ENCODE measurements around the gene RNF114.

RNF114 gene

DNA sequence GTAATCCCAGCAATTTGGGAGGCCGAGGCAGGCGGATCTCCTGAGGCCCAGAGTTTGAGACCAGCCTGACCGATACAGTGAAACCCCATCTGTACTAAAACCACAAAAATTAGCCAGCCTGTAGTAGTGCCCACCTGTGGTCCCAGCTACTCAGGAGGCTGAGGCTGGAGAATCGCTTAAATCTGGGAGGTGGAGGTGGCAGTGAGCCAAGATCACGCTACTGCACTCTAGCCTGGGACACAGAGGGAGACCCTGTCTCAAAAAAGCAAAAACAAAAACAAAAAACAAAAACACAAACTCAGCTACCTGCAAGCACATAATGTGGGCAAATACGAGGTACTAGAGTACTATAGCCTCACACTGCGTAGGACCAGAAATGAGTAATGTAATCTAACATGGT is 17.2 kb upstream of the RNF114 start:
- FAIRE-seq, result no peak
- TF ChIP-seq CTCF (IDR thresholded peaks at IDR 0.05; ENCODE audit: insufficient read depth, missing control alignments), result no peak

GRCh38 chr20:49919461-49919860 is 16.7 kb upstream of the RNF114 start:
- no peak for TF ChIP-seq CTCF (IDR thresholded peaks at IDR 0.05; ENCODE audit: insufficient read depth, missing control alignments)
- DNase-seq (ENCODE audit: insufficient read length, low spot score), result no peak
- FAIRE-seq, result no peak

More for the DNA sequence above, 17.2 kb upstream of the RNF114 start:
- DNase-seq (ENCODE audit: insufficient read length, low spot score), result no peak

DNA sequence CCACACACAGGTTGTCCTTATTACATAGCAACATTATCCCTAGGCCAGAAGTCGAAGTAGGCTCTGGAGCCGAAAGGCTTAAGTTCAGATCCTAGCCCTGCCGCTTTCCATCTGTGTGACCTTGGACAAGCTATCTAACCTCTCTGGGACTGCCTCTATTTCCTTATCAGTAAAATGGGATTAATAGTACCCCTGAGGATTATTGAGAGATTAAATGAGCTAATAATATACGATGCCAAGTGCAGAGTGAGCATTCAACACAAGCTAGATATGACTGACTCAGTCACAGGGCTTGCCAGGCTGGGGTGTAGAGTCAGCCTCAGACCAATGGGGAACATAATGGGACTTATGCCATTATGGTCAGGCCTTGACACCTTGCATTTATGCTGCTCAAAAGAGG is 11.9 kb upstream of the RNF114 start:
- TF ChIP-seq CTCF (IDR thresholded peaks at IDR 0.05; ENCODE audit: insufficient read depth, missing control alignments), result no peak
- FAIRE-seq (no peak), DNase-seq (ENCODE audit: insufficient read length, low spot score) (no peak)

GRCh38 chr20:49925901-49926454 is 10.2 kb upstream of the RNF114 start:
- DNase-seq (ENCODE audit: insufficient read length, low spot score) (no peak), FAIRE-seq (no peak)
- TF ChIP-seq CTCF (IDR thresholded peaks at IDR 0.05; ENCODE audit: insufficient read depth, missing control alignments), result no peak

DNA sequence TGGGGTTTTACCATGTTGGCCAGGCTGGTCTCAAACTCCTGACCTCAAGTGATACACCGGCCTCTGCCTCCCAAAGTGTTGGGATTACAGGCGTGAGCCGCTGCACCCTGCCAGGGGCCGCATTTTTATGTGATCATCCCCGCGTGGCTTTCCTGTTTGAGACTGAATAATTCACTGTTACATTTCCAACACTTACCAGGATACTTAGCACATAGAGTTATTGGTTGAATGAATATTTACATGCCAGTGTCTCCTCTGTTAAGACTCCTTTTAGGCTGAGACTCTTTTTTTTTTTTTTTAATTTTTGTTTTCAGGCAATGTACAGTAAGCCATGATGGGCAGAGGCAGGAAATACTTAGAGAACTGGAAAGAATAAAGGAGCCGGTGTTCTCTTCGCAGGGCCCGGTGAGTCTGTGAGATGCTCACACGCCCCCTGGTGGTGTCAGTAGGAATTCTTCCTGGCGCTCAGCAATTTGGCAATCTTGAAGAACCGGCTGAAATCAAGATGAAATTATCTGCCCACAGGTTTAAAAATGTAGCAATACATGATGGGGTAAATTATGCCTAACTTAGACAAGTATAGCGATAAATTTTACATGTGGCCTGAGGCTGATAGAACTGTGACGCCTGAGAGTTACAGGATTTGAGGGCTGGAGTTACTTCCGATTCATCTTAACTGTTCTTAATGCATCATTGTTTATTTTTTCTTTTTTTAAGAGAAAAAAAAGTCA is 7.6 kb upstream of the RNF114 start:
- FAIRE-seq (no peak), DNase-seq (ENCODE audit: insufficient read length, low spot score) (peak; percentile 51)
- TF ChIP-seq CTCF (IDR thresholded peaks at IDR 0.05; ENCODE audit: insufficient read depth, missing control alignments), result peak; percentile 82

DNA sequence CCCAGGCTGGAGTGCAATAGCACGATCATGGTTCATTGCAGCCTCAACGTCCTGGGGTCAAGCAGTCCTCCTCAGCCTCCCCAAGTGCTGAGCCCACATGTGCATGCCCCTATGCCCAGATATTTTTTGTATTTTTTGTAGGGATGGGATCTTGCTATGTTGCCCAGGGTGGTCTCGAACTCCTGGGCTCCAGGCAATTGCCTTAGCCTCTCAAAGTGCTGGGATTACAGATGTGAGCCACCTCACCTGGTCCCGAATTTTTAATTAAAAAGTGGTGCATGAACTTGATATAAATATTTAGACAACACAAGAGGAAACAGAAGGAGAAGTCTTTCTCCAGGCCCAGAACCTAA is 7.1 kb upstream of the RNF114 start:
- FAIRE-seq (no peak), DNase-seq (ENCODE audit: insufficient read length, low spot score) (no peak)
- no peak for TF ChIP-seq CTCF (IDR thresholded peaks at IDR 0.05; ENCODE audit: insufficient read depth, missing control alignments)

GRCh38 chr20:49935746-49936152 is 448 bp upstream of the RNF114 start:
- TF ChIP-seq CTCF (IDR thresholded peaks at IDR 0.05; ENCODE audit: insufficient read depth, missing control alignments), result no peak
- DNase-seq (ENCODE audit: insufficient read length, low spot score) (no peak), FAIRE-seq (no peak)
